SK-N-SH treated with all-trans-retinoic acid at 6 μM for 48 hours (cell line): ENCODE results near the gene SLC30A1.

ENCODE experiments used
- ATAC-seq: fragments of 200-7000 bp; cut with Tn5 transposase; 3 replicates; pipeline ENCODE4 v1.9.1; 2020; ENCODE audit warnings: mild to moderate bottlenecking, moderate library complexity
- ARNTL ChIP-seq: fragments of 450-650 bp; formaldehyde crosslinking; IDR thresholded peaks from 2 replicates; pipeline ENCODE4 v1.5.0; 2020; ENCODE audit warnings: low read depth, mild to moderate bottlenecking, moderate library complexity, borderline replicate concordance
- BACH2 ChIP-seq: fragments of 250-450 bp; sonication (Bioruptor Pico); IDR thresholded peaks from 2 replicates; pipeline ENCODE4 v1.9.0; 2021; ENCODE audit warnings: mild to moderate bottlenecking, borderline replicate concordance
- CSDC2 ChIP-seq: fragments of 250-450 bp; sonication (Bioruptor Pico); IDR thresholded peaks from 2 replicates; pipeline ENCODE4 v1.5.0; 2020; ENCODE audit warnings: mild to moderate bottlenecking, moderate library complexity
- ESRRG ChIP-seq: fragments of 250-450 bp; sonication (Bioruptor Pico); IDR thresholded peaks from 2 replicates; pipeline ENCODE4 v1.6.1; 2021; ENCODE audit warnings: mild to moderate bottlenecking
- GLIS3 ChIP-seq: fragments of 250-450 bp; sonication (Bioruptor Pico); IDR thresholded peaks from 2 replicates; pipeline ENCODE4 v1.5.0; 2020; ENCODE audit warnings: mild to moderate bottlenecking, moderate library complexity
- ISL1 ChIP-seq: fragments of 250-450 bp; sonication (Bioruptor Pico); IDR thresholded peaks from 2 replicates; pipeline ENCODE4 v2.1.2; 2022; ENCODE audit warnings: mild to moderate bottlenecking, moderate library complexity
- OSR1 ChIP-seq: fragments of 250-450 bp; sonication (Bioruptor Pico); IDR thresholded peaks from 2 replicates; pipeline ENCODE4 v1.8.0; 2022; ENCODE audit warnings: moderate library complexity, mild to moderate bottlenecking, inconsistent platforms
- PATZ1 ChIP-seq: fragments of 250-450 bp; sonication (Bioruptor Pico); IDR thresholded peaks from 2 replicates; pipeline ENCODE4 v1.8.0; 2020; ENCODE audit warnings: mild to moderate bottlenecking, moderate library complexity, borderline replicate concordance
- PPARA ChIP-seq: fragments of 250-450 bp; sonication (Bioruptor Pico); IDR thresholded peaks from 2 replicates; pipeline ENCODE4 v1.5.0; 2020; ENCODE audit warnings: mild to moderate bottlenecking, borderline replicate concordance
- RARB ChIP-seq: fragments of 250-450 bp; sonication (Bioruptor Pico); IDR thresholded peaks from 2 replicates; pipeline ENCODE4 v1.8.0; 2021; ENCODE audit warnings: mild to moderate bottlenecking, moderate library complexity
- SNAI2 ChIP-seq: fragments of 250-450 bp; sonication (Bioruptor Pico); IDR thresholded peaks from 2 replicates; pipeline ENCODE4 v1.5.0; 2020; ENCODE audit warnings: mild to moderate bottlenecking, moderate library complexity
- TCF4 ChIP-seq: fragments of 250-450 bp; sonication (Bioruptor Pico); IDR thresholded peaks from 2 replicates; pipeline ENCODE4 v1.8.0; 2021; ENCODE audit warnings: mild to moderate bottlenecking, moderate library complexity, borderline replicate concordance
- TOX ChIP-seq: fragments of 250-450 bp; sonication (Bioruptor Pico); IDR thresholded peaks from 2 replicates; pipeline ENCODE4 v1.8.0; 2021; ENCODE audit warnings: mild to moderate bottlenecking, moderate library complexity, borderline replicate concordance
- TSHZ2 ChIP-seq: fragments of 250-450 bp; sonication (Bioruptor Pico); IDR thresholded peaks from 2 replicates; pipeline ENCODE4 v1.5.0; 2020; ENCODE audit warnings: mild to moderate bottlenecking, moderate library complexity
- ZC3H10 ChIP-seq: fragments of 250-450 bp; sonication (Bioruptor Pico); IDR thresholded peaks from 2 replicates; pipeline ENCODE4 v1.5.1; 2021; ENCODE audit warnings: mild to moderate bottlenecking, moderate library complexity
- ZFP30 ChIP-seq: fragments of 450-650 bp; formaldehyde crosslinking; IDR thresholded peaks from 2 replicates; pipeline ENCODE4 v1.5.0; 2022; ENCODE audit warnings: mild to moderate bottlenecking, moderate library complexity
- ZNF565 ChIP-seq: fragments of 450-650 bp; formaldehyde crosslinking; conservative IDR thresholded peaks from 2 replicates; pipeline ENCODE4 v1.5.0; 2020; ENCODE audit warnings: low read depth, mild to moderate bottlenecking, moderate library complexity
- ZNF70 ChIP-seq: fragments of 450-650 bp; formaldehyde crosslinking; IDR thresholded peaks from 2 replicates; pipeline ENCODE4 v1.5.0; 2020; ENCODE audit warnings: mild to moderate bottlenecking, moderate library complexity
- ZNF8 ChIP-seq: fragments of 450-650 bp; formaldehyde crosslinking; IDR thresholded peaks from 2 replicates; pipeline ENCODE4 v1.5.0; 2020; ENCODE audit warnings: mild to moderate bottlenecking, moderate library complexity
- TF ChIP-seq, protein P1 (sequence below): fragments of 250-450 bp; sonication (Bioruptor Pico); IDR thresholded peaks from 2 replicates; pipeline ENCODE4 v1.8.0; 2021; ENCODE audit warnings: low read depth, mild to moderate bottlenecking, moderate library complexity, borderline replicate concordance
- TF ChIP-seq, protein P2 (sequence below): fragments of 250-450 bp; sonication (Bioruptor Pico); IDR thresholded peaks from 2 replicates; pipeline ENCODE4 v1.5.1; 2021; ENCODE audit warnings: mild to moderate bottlenecking, moderate library complexity

Gene SLC30A1

GRCh38 chr1:211588711-211589110 is 9.8 kb upstream of the SLC30A1 start:
- no peak for ATAC-seq
- TF ChIP-seq CSDC2 (CRISPR knock-in tag) (no peak), ISL1 (CRISPR knock-in tag) (no peak), TSHZ2 (CRISPR knock-in tag) (no peak)

GRCh38 chr1:211587123-211587522 is 8.2 kb upstream of the SLC30A1 start:
- TF ChIP-seq ZFP30 (CRISPR knock-in tag), result no peak
- no peak for TF ChIP-seq ZNF565
- TF ChIP-seq PPARA (CRISPR knock-in tag), result no peak
- no peak for TF ChIP-seq GLIS3 (CRISPR knock-in tag)
- no peak for TF ChIP-seq TOX (CRISPR knock-in tag)
- TF ChIP-seq ISL1 (CRISPR knock-in tag), result no peak
- TF ChIP-seq BACH2 (CRISPR knock-in tag), result no peak
- TF ChIP-seq, protein P1, sequence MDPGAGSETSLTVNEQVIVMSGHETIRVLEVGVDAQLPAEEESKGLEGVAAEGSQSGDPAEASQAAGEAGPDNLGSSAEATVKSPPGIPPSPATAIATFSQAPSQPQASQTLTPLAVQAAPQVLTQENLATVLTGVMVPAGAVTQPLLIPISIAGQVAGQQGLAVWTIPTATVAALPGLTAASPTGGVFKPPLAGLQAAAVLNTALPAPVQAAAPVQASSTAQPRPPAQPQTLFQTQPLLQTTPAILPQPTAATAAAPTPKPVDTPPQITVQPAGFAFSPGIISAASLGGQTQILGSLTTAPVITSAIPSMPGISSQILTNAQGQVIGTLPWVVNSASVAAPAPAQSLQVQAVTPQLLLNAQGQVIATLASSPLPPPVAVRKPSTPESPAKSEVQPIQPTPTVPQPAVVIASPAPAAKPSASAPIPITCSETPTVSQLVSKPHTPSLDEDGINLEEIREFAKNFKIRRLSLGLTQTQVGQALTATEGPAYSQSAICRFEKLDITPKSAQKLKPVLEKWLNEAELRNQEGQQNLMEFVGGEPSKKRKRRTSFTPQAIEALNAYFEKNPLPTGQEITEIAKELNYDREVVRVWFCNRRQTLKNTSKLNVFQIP (CRISPR knock-in tag), result no peak
- TF ChIP-seq CSDC2 (CRISPR knock-in tag), result no peak
- TF ChIP-seq OSR1 (CRISPR knock-in tag), result no peak
- TF ChIP-seq TCF4 (CRISPR knock-in tag), result no peak
- no peak for TF ChIP-seq ARNTL (CRISPR knock-in tag)
- no peak for TF ChIP-seq ZNF70 (CRISPR knock-in tag)
- TF ChIP-seq TSHZ2 (CRISPR knock-in tag), result no peak
- no peak for TF ChIP-seq SNAI2 (CRISPR knock-in tag)
- TF ChIP-seq RARB, result no peak
- no peak for TF ChIP-seq ESRRG
- no peak for TF ChIP-seq ZNF8 (CRISPR knock-in tag)
- TF ChIP-seq, protein P2, sequence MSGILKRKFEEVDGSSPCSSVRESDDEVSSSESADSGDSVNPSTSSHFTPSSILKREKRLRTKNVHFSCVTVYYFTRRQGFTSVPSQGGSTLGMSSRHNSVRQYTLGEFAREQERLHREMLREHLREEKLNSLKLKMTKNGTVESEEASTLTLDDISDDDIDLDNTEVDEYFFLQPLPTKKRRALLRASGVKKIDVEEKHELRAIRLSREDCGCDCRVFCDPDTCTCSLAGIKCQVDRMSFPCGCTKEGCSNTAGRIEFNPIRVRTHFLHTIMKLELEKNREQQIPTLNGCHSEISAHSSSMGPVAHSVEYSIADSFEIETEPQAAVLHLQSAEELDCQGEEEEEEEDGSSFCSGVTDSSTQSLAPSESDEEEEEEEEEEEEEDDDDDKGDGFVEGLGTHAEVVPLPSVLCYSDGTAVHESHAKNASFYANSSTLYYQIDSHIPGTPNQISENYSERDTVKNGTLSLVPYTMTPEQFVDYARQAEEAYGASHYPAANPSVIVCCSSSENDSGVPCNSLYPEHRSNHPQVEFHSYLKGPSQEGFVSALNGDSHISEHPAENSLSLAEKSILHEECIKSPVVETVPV, result no peak
- no peak for ATAC-seq

- TF ChIP-seq PATZ1 (CRISPR knock-in tag), result no peak
- no peak for TF ChIP-seq ZNF8 (CRISPR knock-in tag)
- TF ChIP-seq PPARA (CRISPR knock-in tag), result no peak
- no peak for TF ChIP-seq ZC3H10 (CRISPR knock-in tag)
- no peak for TF ChIP-seq ZNF70 (CRISPR knock-in tag)
- TF ChIP-seq SNAI2 (CRISPR knock-in tag), result no peak
- no peak for TF ChIP-seq ESRRG
- TF ChIP-seq RARB, result no peak
- TF ChIP-seq, protein P2, result no peak
- TF ChIP-seq, protein P1 (CRISPR knock-in tag), result no peak
- ATAC-seq, result no peak
Measured at GRCh38 chr1:211586538-211586937, 7.6 kb upstream of the SLC30A1 start.
